Esophagus muscularis mucosa (tissue), 4 donors: ENCODE measurements around the gene MMP24. TPM values are rescaled to one million over a fixed set of nuclear protein-coding genes. Genes with fewer than 3 reads are reported as not detected.
A peak's percentile ranks its signal among the peaks of the same experiment; 100 is the strongest.
"Not testable (repeated sequence)": the region's sequence is repeated elsewhere in the genome, so short reads cannot be mapped to it uniquely, and the experiment has no call there.

Experiments used
- DNase-seq: peaks from one replicate; pipeline ENCODE4 v3.0.0-alpha.2; 2017; ENCODE audit errors: extremely low spot score
- H3K27ac ChIP-seq, 4 donors: fragments of 200-600 bp; sonication (generic); replicated peaks in 1 of 4; 1 replicate in 3 of 4; 2 replicates in 1 of 4; pipeline ENCODE4 v1.5.1; 2016 to 2019; ENCODE audit warnings: mild to moderate bottlenecking in 1 of 4
- H3K27me3 ChIP-seq, 4 donors: fragments of 200-600 bp; sonication (generic); one replicate each; pipeline versions ENCODE4 v1.5.1 to v1.6.0; 2016 to 2019
- H3K36me3 ChIP-seq, 4 donors: fragments of 200-600 bp; sonication (generic); one replicate each; pipeline ENCODE4 v1.5.1; 2016 to 2019
- H3K4me1 ChIP-seq, 4 donors: fragments of 200-600 bp; sonication (generic); one replicate each; pipeline ENCODE4 v1.5.1; 2016 to 2019
- H3K4me3 ChIP-seq, 4 donors: fragments of 200-600 bp; sonication (generic); 1 replicate in 2 of 4; 2 replicates in 2 of 4; pipeline ENCODE4 v1.5.1; 2016 to 2019; ENCODE audit warnings: mild to moderate bottlenecking in 4 of 4, moderate library complexity in 1 of 4
- H3K9me3 ChIP-seq, 4 donors: fragments of 200-600 bp; sonication (generic); 1 replicate in 3 of 4; 2 replicates in 1 of 4; pipeline ENCODE4 v1.5.1; 2016 to 2019
- CTCF ChIP-seq, 3 experiments: fragments of 200-600 bp in 2 of 3; fragments of 450-650 bp in 1 of 3; sonication (generic) in 2 of 3; IDR thresholded peaks; one replicate each; pipeline ENCODE4 v1.5.1; 2017 to 2019; ENCODE audit warnings: antibody characterized with exemption in 3 of 3, mild to moderate bottlenecking in 2 of 3, moderate library complexity in 1 of 3
- EP300 ChIP-seq: sonication (generic); formaldehyde crosslinking; IDR thresholded peaks from one replicate; pipeline ENCODE4 v1.6.1; 2017; ENCODE audit warnings: antibody characterized with exemption
- POLR2A ChIP-seq: fragments of 450-650 bp; IDR thresholded peaks from one replicate; pipeline ENCODE4 v1.6.1; 2017; ENCODE audit warnings: antibody characterized with exemption, moderate library complexity, mild to moderate bottlenecking, low read depth
- POLR2AphosphoS5 ChIP-seq, 2 donors: sonication (generic); formaldehyde crosslinking; IDR thresholded peaks; one replicate each; pipeline ENCODE4 v1.6.1; 2017; ENCODE audit warnings: antibody characterized with exemption in 2 of 2
- WGBS: methylation state at CpG from one replicate; pipeline ENCODE4 v1.1.5; 2018; 5-methylcytosine and 5-hydroxymethylcytosine counted together
- intact Hi-C: fragments of 100-400 bp; cut with DNase I; formaldehyde crosslinking; loops from one replicate; pipeline ENCODE4 v1.15.1; 2023
- total RNA-seq, 4 donors: library from RNA; depleted of rRNA; stranded (reverse); fragments of >200 nt; gene quantifications; one replicate each; pipeline versions ENCODE4 v1.1.0 to v1.2.1, GENCODE V29; 2016

The MMP24 gene
- total RNA-seq, 4 donors from 2014 or later, result 0.83 to 4.0 (median 2.0) TPM

GRCh38 chr20:35187584-35188190, 38.8 kb upstream of the MMP24 start:
- Histone ChIP-seq H3K27ac (no peak overlapping the region), H3K9me3 (no peaks in the 10 kb centered on the region), H3K4me1 (peaks cover 0 to 18% (median 10%) of the 10 kb centered on the region in 4 donors), H3K27me3 (no peaks in the 10 kb centered on the region), H3K36me3 (peaks cover 0 to 5% (median 0%) of the 10 kb centered on the region in 4 donors), H3K4me3 (no peak overlapping the region)
- TF ChIP-seq POLR2A (no peak), EP300 (no peak), POLR2AphosphoS5 (IDR thresholded peaks at IDR 0.05) (no peak), CTCF (IDR thresholded peaks at IDR 0.05) (no peak)
- WGBS, result 48% methylated on average over 5 of the region's 5 CpGs
- intact Hi-C loops, result no loop called here
- DNase-seq, result no peak

- H3K36me3 ChIP-seq, intact Hi-C loops, H3K27me3 ChIP-seq, H3K27ac ChIP-seq, H3K4me3 ChIP-seq, H3K9me3 ChIP-seq, DNase-seq: not testable (repeated sequence)
- WGBS, result 83% methylated on average over 8 of the region's 8 CpGs
- peaks cover 0 to 18% (median 10%) of the 10 kb centered on the region in 4 donors for H3K4me1 ChIP-seq
These were observed 37.3 kb upstream of the MMP24 start for GRCh38 chr20:35189223-35189622.

- Histone ChIP-seq H3K9me3 (no peaks in the 10 kb centered on the region), H3K4me3 (no peak overlapping the region), H3K27me3 (no peaks in the 10 kb centered on the region), H3K27ac (peak overlapping the region in 1 of 4 donors; percentile 7), H3K4me1 (peaks cover 0 to 18% (median 10%) of the 10 kb centered on the region in 4 donors), H3K36me3 (peaks cover 0 to 5% (median 0%) of the 10 kb centered on the region in 4 donors)
- no peak for TF ChIP-seq EP300
- no peak for TF ChIP-seq POLR2A
- TF ChIP-seq CTCF (IDR thresholded peaks at IDR 0.05), result no peak
- WGBS, result 89% methylated on average over 6 of the region's 6 CpGs
- intact Hi-C loops, result no loop called here
- no peak for DNase-seq
These were observed 35.9 kb upstream of the MMP24 start for GRCh38 chr20:35190556-35190955.

- TF ChIP-seq EP300 (no peak), POLR2A (no peak), POLR2AphosphoS5 (IDR thresholded peaks at IDR 0.05) (no peak), CTCF (IDR thresholded peaks at IDR 0.05) (no peak)
- Histone ChIP-seq H3K36me3 (peaks cover 0 to 5% (median 0%) of the 10 kb centered on the region in 4 donors), H3K27ac (no peak overlapping the region), H3K4me1 (peaks cover 0 to 18% (median 10%) of the 10 kb centered on the region in 4 donors), H3K4me3 (no peak overlapping the region), H3K27me3 (no peaks in the 10 kb centered on the region), H3K9me3 (peaks cover 0 to 8% (median 3%) of the 10 kb centered on the region in 4 donors)
- intact Hi-C loops, result no loop called here
- no peak for DNase-seq
- 86% methylated on average over 5 of the region's 5 CpGs for WGBS
These were observed 34.9 kb upstream of the MMP24 start for GRCh38 chr20:35191419-35192117.

GRCh38 chr20:35192118-35192872, 34.2 kb upstream of the MMP24 start:
- H3K27me3 ChIP-seq, result no peaks in the 10 kb centered on the region
- H3K4me3 ChIP-seq, result no peak overlapping the region
- H3K27ac ChIP-seq, result no peak overlapping the region
- H3K9me3 ChIP-seq, result peaks cover 0 to 13% (median 5%) of the 10 kb centered on the region in 4 donors
- WGBS, result 50% methylated on average over 9 of the region's 9 CpGs
- peaks cover 0 to 5% (median 0%) of the 10 kb centered on the region in 4 donors for H3K36me3 ChIP-seq
- TF ChIP-seq POLR2AphosphoS5 (IDR thresholded peaks at IDR 0.05) (no peak), POLR2A (no peak), EP300 (no peak), CTCF (IDR thresholded peaks at IDR 0.05) (no peak)
- DNase-seq, result no peak
- peaks cover 0 to 16% (median 10%) of the 10 kb centered on the region in 4 donors for H3K4me1 ChIP-seq
- intact Hi-C loops, result no loop called here

GRCh38 chr20:35193031-35193791, 33.3 kb upstream of the MMP24 start:
- H3K27me3 ChIP-seq, H3K27ac ChIP-seq, H3K4me1 ChIP-seq, DNase-seq, intact Hi-C loops, H3K4me3 ChIP-seq, H3K36me3 ChIP-seq: not testable (repeated sequence)
- H3K9me3 ChIP-seq, result peaks cover 0 to 13% (median 5%) of the 10 kb centered on the region in 4 donors
- WGBS, result 98% methylated on average over 9 of the region's 9 CpGs
